SK-N-SH treated with all-trans-retinoic acid at 6 μM for 48 hours (cell line): ENCODE data around the gene PLEKHF1.

Source experiments
- SNAI2 ChIP-seq: fragments of 250-450 bp; sonication (Bioruptor Pico); IDR thresholded peaks from 2 replicates; pipeline ENCODE4 v1.5.0; 2020; ENCODE audit warnings: mild to moderate bottlenecking, moderate library complexity
- TSHZ2 ChIP-seq: fragments of 250-450 bp; sonication (Bioruptor Pico); IDR thresholded peaks from 2 replicates; pipeline ENCODE4 v1.5.0; 2020; ENCODE audit warnings: mild to moderate bottlenecking, moderate library complexity

DNA sequence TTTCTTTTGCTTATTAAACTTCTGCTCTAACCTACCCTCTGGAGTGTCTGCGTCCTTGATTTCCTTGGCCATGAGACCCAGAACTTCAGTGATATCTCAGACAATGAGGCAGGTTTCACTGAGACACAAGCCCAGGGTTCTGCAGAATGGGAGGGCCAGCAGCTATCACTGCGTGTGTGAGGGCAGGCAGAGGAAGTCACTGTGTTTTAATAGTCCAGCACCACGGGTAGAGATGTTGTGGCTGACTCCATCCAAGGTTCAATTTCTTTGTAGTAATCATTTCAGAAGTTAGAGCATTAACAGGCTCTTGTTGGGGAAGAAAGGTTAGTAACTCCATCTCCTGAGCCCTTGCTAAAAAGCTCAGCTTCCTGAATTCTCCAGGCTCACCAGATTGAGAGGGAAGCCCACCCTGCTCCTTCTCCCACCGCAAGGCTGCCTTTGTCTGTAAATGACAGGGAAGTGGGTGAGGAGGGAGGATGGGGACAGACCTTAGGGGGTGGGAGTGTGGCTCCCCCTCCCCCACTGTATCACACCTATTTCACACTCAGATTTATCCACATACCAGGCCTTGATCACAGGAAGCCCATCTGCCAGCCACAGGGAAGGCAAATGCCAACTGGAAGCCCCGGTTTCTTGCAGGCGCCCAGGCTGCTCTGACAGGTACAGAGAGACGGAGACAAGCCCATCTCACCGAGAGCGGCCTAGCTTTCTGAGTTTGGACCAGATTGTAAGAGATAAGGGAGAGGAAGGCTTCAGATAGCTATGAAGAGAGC is 47.7 kb downstream of the PLEKHF1 start:
- TF ChIP-seq SNAI2 (CRISPR knock-in tag) = no peak
- TF ChIP-seq TSHZ2 (CRISPR knock-in tag) = no peak
